A549 (cell line): ENCODE results near the gene LRRC47. TPM values are rescaled to one million over a fixed set of nuclear protein-coding genes. Genes with fewer than 3 reads are reported as not detected.

Experiments used
- ATAC-seq, 2 experiments: fragments of 200-7000 bp in 1 of 2; fragments of >200 bp in 1 of 2; cut with Nextera tagmentation in 1 of 2; cut with Tn5 transposase in 1 of 2; 3 replicates each; pipeline versions ENCODE4 v1.8.0 to v1.9.1; 2018 to 2020; ENCODE audit warnings: mild to moderate bottlenecking in 1 of 2, moderate library complexity in 1 of 2
- CTCF ChIA-PET: fragments of 300-600 bp; sonication (Branson Sonifier 250); formaldehyde crosslinking; extraction: SDS; loops from one replicate; lab custom pipeline; 2021; ENCODE audit warnings: antibody characterized with exemption, inconsistent platforms; lab: Yijun Ruan, JAX
- POLR2A ChIA-PET: fragments of 350-600 bp; formaldehyde crosslinking; extraction: SDS; loops from one replicate; lab custom pipeline; 2021; ENCODE audit warnings: antibody characterized with exemption, inconsistent platforms; lab: Yijun Ruan, JAX
- DNase-seq, 2 experiments: peaks; one replicate each; pipeline versions ENCODE4 v3.0.0 to v3.0.0-alpha.2; 2011 to 2016; ENCODE audit warnings: low read depth in 1 of 2, low spot score in 1 of 2
- FAIRE-seq: peaks from 2 replicates; lab custom pipeline; 2011; peaks lifted over from hg19 to GRCh38; lab: Jason Lieb, UNC
- H3K27ac ChIP-seq, 2 experiments: fragments of >200 bp; sonication (Bioruptor Twin); formaldehyde crosslinking; 3 replicates each; pipeline ENCODE4 v1.5.1; 2016 to 2017
- H3K4me1 ChIP-seq: fragments of >200 bp; sonication (Bioruptor Twin); formaldehyde crosslinking; 3 replicates; pipeline ENCODE4 v1.6.1; 2016
- H3K4me2 ChIP-seq: fragments of >200 bp; sonication (Bioruptor Twin); formaldehyde crosslinking; 3 replicates; pipeline ENCODE4 v1.6.1; 2016
- H3K4me3 ChIP-seq: fragments of >200 bp; sonication (Bioruptor Twin); formaldehyde crosslinking; 3 replicates; pipeline ENCODE4 v1.5.1; 2016
- H3K9me3 ChIP-seq: fragments of >200 bp; sonication (Bioruptor Twin); formaldehyde crosslinking; 3 replicates; pipeline ENCODE4 v1.6.1; 2016
- CBX2 ChIP-seq: fragments of 200-600 bp; sonication (generic); IDR thresholded peaks from 2 replicates; pipeline ENCODE4 v1.6.1; 2016; ENCODE audit warnings: low read depth, mild to moderate bottlenecking, borderline replicate concordance
- CEBPB ChIP-seq, 2 experiments: fragments of >200 bp in 1 of 2; sonication (Bioruptor Twin) in 1 of 2; formaldehyde crosslinking in 1 of 2; IDR thresholded peaks; 2 replicates each; pipeline ENCODE4 v1.6.1; 2012 to 2016
- CTCF ChIP-seq: fragments of >200 bp; sonication (Bioruptor Twin); formaldehyde crosslinking; IDR thresholded peaks from 3 replicates; pipeline ENCODE4 v1.5.1; 2016
- EHMT2 ChIP-seq: fragments of 200-600 bp; sonication (generic); IDR thresholded peaks from 2 replicates; pipeline ENCODE4 v1.6.1; 2016; ENCODE audit warnings: antibody characterized with exemption, low read depth, mild to moderate bottlenecking, moderate library complexity
- GATA3 ChIP-seq: IDR thresholded peaks from 2 replicates; pipeline ENCODE4 v1.6.1; 2012; ENCODE audit warnings: borderline replicate concordance
- HOXB13 ChIP-seq: fragments of 250-450 bp; sonication (Bioruptor Pico); IDR thresholded peaks from 2 replicates; pipeline ENCODE4 v1.5.0; 2020; ENCODE audit warnings: low read depth, mild to moderate bottlenecking, moderate library complexity
- JUN ChIP-seq, 2 experiments: fragments of >200 bp; sonication (Bioruptor Twin); formaldehyde crosslinking; IDR thresholded peaks; 2 replicates in 1 of 2; 3 replicates in 1 of 2; pipeline ENCODE4 v1.6.1; 2016 to 2017
- KDM1A ChIP-seq: fragments of 200-600 bp; sonication (generic); IDR thresholded peaks from 2 replicates; pipeline ENCODE4 v1.6.1; 2016; ENCODE audit warnings: low read depth, mild to moderate bottlenecking
- KDM5A ChIP-seq: fragments of 200-600 bp; sonication (generic); IDR thresholded peaks from 2 replicates; pipeline ENCODE4 v1.6.1; 2016; ENCODE audit warnings: antibody characterized with exemption, mild to moderate bottlenecking
- MAFK ChIP-seq: fragments of 450-650 bp; IDR thresholded peaks from 2 replicates; pipeline ENCODE4 v1.6.1; 2014; ENCODE audit not compliant: partially characterized antibody
- MAZ ChIP-seq: fragments of 150-350 bp; IDR thresholded peaks from 2 replicates; pipeline ENCODE4 v1.6.1; 2014; ENCODE audit warnings: antibody characterized with exemption, low read depth, low read length, borderline replicate concordance
- NFE2L2 ChIP-seq: fragments of 150-350 bp; conservative IDR thresholded peaks from 2 replicates; pipeline ENCODE4 v1.6.1; 2014; ENCODE audit warnings: low read length
- RARB ChIP-seq: fragments of 250-450 bp; sonication (Bioruptor Pico); IDR thresholded peaks from 2 replicates; pipeline ENCODE4 v1.8.0; 2021; ENCODE audit warnings: mild to moderate bottlenecking, moderate library complexity
- REST ChIP-seq: fragments of 200-600 bp; sonication (generic); IDR thresholded peaks from 2 replicates; pipeline ENCODE4 v1.6.1; 2016; ENCODE audit warnings: antibody characterized with exemption, mild to moderate bottlenecking, moderate library complexity
- TFCP2L1 ChIP-seq: fragments of 250-450 bp; sonication (Bioruptor Pico); IDR thresholded peaks from 2 replicates; pipeline ENCODE4 v1.5.0; 2021; ENCODE audit warnings: mild to moderate bottlenecking
- USF2 ChIP-seq: fragments of 450-650 bp; IDR thresholded peaks from 2 replicates; pipeline ENCODE4 v1.6.1; 2014; ENCODE audit warnings: antibody characterized with exemption
- ZC3H11A ChIP-seq: fragments of 450-650 bp; IDR thresholded peaks from 2 replicates; pipeline ENCODE4 v1.6.1; 2014; ENCODE audit warnings: antibody characterized with exemption, mild to moderate bottlenecking
- ZFP36 ChIP-seq: fragments of 450-650 bp; IDR thresholded peaks from 2 replicates; pipeline ENCODE4 v1.6.1; 2014; ENCODE audit warnings: borderline replicate concordance; ENCODE audit not compliant: partially characterized antibody
- WGBS: methylation state at CpG from one replicate; pipeline ENCODE4 v1.1.6; 2017; ENCODE audit errors: missing lambda C conversion rate; 5-methylcytosine and 5-hydroxymethylcytosine counted together
- polyA plus RNA-seq, 4 experiments: library from polyadenylated mRNA; depleted of rRNA in 3 of 4; stranded (reverse); fragments of >200 nt; fragmentation: RNase III in 1 of 4; extraction: RNeasy Plus Mini Kit Qiagen cat#74134 plus additional on column Dnase treatment in 1 of 4; gene quantifications; 2 replicates in 3 of 4; 3 replicates in 1 of 4; pipeline ENCODE4 v1.2.3, GENCODE V29; 2011 to 2017

The LRRC47 gene
- polyA plus RNA-seq, 2 of the 4 experiments (the other 2 are of a cell fraction): 28.5 to 41.6 TPM

GRCh38 chr1:3842912-3843311 lies 46.6 kb upstream of the LRRC47 start (continued):
- TF ChIP-seq REST (no peak), CEBPB (IDR thresholded peaks at IDR 0.05) (no peak), HOXB13 (CRISPR knock-in tag) (no peak), KDM5A (no peak), USF2 (no peak), KDM1A (no peak), EHMT2 (no peak)

- H3K4me2 ChIP-seq: no peak overlapping the region
Observed at GRCh38 chr1:3841491-3841890, 45.2 kb upstream of the LRRC47 start.

More at GRCh38 chr1:3841491-3841890, 45.2 kb upstream of the LRRC47 start:
- Histone ChIP-seq H3K9me3 (peaks cover 7% of the 10 kb centered on the region; the same call in 2 of the 3 replicates), H3K4me3 (no peak overlapping the region), H3K4me1 (no peaks in the 10 kb centered on the region), H3K27ac (no peak overlapping the region)
- DNase-seq (no peak), ATAC-seq (no peak), FAIRE-seq (no peak)
- POLR2A ChIA-PET: no interaction called here
- CTCF ChIA-PET: interaction anchor here (0.6 kb wide), 1 partner anchor 16 kb away, joined by 3 read pairs; the partner anchor contains the start of gene DFFB
- WGBS: 94% methylated on average over 5 of the region's 7 CpGs
- TF ChIP-seq ZFP36: no peak
- no peak for TF ChIP-seq MAFK
- no peak for TF ChIP-seq NFE2L2
- TF ChIP-seq GATA3: no peak
- no peak for TF ChIP-seq CBX2
- no peak for TF ChIP-seq REST
- no peak for TF ChIP-seq JUN (IDR thresholded peaks at IDR 0.05)
- no peak for TF ChIP-seq MAZ
- no peak for TF ChIP-seq TFCP2L1
- TF ChIP-seq ZC3H11A: no peak
- TF ChIP-seq CTCF: no peak
- TF ChIP-seq RARB (CRISPR knock-in tag): no peak
